ENCODE results near the gene HINT2.
A peak's percentile ranks its signal among the peaks of the same experiment; 100 is the strongest.

The HINT2 gene

DNA sequence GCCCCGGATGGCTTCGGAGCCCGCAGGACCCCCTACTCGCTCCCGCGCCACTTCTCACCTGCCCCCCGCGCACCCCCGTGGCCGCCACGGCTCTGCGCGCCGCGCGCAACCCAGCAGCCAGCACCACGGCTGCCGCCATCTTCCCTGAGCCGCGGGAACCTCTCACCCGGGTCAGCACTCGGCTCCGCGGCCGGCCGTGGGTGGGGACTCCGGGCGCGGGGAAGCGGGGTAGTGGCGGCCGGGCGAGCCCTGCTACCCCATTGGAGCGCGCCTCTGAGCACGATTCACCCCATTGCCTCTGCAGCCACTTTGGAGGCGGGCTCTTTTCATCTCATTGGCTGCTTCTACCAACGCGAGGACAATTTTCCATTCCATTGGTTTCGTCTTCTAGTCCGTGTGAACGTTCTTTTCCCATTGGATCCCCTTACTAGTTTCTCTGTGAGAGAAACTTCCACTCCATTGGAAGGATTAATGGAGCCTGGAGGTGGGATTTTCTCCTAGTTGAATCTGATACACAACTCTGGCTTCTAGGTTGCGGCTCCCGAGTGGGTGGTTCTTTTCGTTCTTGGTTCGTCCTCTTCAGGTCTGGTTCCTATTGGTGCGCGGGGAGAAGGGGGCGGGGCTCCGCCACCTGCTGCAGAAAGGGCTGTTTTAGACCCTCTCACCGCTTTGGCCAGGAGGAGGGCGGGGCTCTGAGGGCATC, at the start of gene HINT2:
HINT2 (minus strand) TSS at position 202 of the 703 bp plus-strand sequence; CDS start at position 139, 63 bp downstream.
- peak; percentile 92 for DNase-seq (ENCODE audit: low read depth)

DNA sequence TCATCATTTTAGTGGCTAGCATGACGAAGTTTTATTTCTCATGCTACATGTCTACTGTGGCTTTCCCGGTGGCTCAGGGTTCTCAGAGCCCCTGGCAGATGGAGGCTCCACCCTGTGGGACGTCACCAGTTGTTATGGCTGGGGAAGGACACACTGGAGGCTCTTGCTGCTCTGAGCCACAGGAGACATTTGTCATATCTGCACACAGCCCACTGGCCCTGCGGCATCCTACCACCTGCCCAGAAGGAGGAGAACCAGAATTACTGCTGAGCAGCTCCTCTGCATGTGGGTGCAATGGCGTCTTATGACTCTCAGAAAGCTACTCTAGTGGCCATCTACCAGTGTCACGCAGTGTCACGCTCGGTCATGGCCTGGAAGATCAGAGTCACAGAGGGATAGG, 48.7 kb upstream of the HINT2 start:
- no peak for DNase-seq (ENCODE audit: low read depth)

DNA sequence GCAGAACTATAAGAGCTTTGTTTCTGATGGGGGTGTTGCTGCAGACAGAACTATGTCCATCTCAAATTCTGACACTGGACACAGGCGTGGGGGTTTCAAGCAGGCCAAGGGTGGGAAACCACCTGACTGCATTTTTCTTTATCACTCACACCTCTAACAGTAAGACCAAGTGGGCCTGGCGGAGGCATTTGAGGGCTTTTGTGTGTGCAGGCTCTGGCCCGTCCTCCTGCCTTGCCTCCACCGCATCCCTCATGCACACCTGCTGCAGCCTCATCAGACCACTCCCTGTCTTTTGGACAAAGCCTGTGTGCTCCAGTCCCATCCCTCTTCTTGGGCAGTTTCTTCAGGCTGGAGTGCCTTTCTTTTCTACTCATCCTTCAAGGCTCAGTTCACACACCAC, 47.5 kb upstream of the HINT2 start:
- DNase-seq (ENCODE audit: low read depth), result no peak

DNA sequence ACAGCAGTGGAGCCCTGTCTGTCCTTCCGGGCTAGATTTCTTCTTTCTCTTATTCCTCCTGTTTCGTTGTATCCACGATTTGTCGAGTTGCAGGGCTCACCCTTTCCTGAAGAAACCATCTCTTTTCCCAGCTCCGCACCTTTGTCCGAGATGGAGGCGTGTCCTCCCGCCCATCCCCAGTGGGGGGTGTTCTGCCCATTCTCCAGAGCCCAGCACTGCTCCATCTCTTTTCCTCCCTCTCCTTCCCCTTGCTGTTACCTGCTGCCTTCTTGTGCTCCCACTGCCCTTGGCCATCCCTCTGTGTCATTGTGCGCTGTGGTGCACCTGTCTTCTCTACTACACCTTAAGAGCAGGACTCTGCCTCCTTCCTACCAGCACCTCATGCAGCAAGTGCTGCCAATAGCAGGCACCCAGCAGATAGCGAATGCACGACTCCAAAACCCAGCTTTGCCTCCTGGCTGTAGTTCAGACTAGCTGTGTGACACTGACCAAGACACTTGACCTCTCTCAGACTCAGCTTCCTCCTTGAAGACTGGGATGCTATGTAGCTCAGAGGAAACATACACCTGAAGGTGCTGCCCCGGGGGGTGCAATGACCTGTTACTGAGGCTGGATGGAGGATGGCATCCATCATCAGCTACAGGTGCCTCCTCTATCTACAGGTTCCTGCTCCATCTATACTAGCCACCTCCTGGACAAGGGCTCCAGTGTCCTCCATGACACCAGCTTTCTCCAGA, 46.5 kb upstream of the HINT2 start:
- no peak for DNase-seq (ENCODE audit: low read depth)

DNA sequence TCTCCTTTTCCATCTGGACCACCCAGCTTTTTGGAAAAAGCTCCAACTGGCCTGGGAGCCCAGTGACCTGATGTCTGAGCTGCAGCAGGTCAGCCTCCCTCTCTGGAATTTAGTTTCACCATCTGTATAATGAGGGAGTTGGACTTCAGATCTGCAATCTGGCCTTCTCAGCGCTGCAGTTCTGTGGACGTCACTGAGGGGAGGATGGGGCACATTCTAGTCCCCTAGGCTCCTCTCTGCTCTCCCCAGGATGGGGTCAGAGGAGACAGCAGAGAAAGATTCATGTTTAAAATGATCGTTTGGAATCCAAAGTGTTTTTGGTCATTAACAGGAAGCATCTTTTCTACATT, 45.1 kb upstream of the HINT2 start:
- no peak for DNase-seq (ENCODE audit: low read depth)

DNA sequence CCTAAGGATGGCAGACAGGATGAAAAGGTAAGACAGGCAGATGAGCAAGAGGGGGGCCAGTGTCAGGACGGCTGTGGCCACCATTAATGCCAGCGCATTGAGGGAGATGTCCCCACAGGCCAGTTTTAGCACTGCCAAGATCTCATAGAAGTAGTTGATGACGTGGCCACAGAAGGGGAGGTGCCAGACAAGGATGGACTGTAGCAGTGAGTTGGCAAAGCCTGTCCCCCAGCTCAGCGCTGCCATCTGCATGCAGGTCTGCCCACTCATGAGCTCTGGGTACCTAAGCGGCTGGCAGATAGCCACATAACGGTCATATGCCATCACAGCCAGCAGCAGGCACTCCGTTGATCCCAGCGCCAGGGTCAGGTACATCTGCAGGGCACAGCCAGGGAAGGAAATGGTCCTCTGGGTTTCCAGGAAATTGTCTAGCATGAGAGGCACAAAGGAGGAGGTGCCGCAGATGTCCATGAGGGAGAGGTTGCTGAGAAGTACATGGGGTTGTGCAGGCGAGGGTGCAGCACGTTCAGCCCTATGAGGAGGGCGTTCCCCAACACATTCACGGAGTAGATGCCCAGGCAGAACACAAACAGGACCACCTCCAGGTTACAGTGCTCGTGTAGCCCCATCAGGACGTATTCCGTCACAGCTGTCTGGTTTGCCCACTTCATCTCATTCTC, 44.6 kb upstream of the HINT2 start:
- no peak for DNase-seq (ENCODE audit: low read depth)

DNA sequence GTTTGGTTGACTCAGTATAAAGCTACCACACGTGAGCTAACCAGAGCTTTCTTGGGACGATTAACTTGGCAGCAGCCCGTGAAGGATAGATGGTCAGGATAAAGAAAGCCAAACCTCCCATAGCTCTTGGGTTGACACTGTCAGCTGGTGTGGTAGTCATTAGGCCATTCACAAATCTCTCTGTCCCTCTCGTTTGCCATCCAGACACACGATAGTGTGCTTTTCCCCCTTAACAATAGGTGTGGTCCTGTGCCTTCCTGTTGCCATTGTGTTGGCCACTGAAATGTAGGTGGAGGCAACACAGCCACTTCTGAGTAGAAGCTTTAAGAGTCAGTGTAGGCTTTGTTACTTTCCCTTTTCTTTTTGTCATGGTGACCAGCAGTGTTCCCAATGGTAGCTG, 43.6 kb upstream of the HINT2 start:
- DNase-seq (ENCODE audit: low read depth), result no peak

DNA sequence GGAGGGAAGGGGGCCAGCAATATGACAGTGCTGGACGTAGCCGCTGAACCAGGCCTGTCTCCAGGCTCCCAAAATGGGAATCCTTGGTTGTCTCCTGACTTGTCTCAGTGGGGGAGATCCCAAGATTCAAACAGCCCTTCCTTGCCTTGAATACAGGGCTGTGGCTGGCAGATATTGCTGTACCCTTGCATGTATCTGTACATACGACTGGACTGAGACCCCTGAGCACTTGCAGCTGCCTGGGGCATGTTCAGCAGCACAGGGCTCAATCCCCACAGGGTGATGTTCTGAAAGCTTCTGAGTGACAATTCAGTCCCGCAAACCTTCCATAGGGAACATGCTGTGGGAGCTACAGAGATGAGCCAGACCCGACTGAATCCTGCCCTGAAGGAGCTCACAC, 42.0 kb upstream of the HINT2 start:
- DNase-seq (ENCODE audit: low read depth), result no peak

DNA sequence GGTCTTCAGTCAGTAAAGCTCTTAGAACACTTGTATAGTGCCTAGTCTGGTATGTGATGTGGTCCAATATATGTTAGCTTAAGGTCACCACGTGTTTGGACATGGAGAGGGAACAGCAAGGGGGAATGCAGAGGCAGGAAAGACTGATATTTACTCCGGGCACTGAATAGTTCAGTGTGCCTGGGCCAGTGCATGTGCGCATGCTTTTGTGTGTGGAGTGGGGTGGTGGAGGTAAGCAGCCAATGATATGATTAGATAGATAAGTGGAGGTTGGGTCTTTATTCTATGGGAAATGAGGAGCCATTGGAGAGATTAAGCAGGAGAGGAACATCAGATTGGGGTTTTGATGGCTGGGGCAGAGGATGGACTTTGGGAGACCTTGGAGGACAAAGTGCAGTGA, 41.4 kb upstream of the HINT2 start:
- no peak for DNase-seq (ENCODE audit: low read depth)

DNA sequence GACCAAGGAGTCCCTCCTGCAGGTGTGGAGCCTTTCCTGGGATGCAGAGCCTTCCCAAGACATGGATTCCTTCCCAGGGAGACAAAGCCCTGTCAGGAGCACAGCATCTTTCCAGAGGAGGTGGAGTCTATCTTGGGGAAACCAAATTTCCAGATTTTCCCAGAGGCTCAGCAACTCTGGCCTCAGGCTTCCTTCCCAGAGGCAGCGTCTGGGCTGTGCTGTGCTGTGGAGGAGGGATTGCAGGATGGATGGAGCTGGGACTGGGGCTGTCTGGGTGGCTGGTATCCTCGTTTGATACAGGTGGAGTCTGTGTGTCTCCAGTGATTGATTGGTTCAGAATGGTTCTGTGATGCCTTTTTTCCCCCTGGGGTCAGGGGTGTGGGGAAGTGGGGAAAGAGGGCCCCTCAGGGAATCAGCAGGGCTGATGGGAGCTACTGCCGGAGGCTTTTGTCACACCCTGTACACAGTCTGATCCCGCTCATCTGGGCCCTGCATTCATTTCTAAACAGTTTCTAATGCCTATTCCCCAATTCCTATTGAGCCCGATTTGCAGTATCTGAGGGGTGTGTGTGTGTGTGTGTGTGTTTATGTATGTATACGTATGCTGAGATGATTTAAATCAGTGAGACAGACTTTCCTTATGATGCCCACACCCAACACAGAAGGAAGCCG, 39.4 kb upstream of the HINT2 start:
- DNase-seq (ENCODE audit: low read depth), result no peak

DNA sequence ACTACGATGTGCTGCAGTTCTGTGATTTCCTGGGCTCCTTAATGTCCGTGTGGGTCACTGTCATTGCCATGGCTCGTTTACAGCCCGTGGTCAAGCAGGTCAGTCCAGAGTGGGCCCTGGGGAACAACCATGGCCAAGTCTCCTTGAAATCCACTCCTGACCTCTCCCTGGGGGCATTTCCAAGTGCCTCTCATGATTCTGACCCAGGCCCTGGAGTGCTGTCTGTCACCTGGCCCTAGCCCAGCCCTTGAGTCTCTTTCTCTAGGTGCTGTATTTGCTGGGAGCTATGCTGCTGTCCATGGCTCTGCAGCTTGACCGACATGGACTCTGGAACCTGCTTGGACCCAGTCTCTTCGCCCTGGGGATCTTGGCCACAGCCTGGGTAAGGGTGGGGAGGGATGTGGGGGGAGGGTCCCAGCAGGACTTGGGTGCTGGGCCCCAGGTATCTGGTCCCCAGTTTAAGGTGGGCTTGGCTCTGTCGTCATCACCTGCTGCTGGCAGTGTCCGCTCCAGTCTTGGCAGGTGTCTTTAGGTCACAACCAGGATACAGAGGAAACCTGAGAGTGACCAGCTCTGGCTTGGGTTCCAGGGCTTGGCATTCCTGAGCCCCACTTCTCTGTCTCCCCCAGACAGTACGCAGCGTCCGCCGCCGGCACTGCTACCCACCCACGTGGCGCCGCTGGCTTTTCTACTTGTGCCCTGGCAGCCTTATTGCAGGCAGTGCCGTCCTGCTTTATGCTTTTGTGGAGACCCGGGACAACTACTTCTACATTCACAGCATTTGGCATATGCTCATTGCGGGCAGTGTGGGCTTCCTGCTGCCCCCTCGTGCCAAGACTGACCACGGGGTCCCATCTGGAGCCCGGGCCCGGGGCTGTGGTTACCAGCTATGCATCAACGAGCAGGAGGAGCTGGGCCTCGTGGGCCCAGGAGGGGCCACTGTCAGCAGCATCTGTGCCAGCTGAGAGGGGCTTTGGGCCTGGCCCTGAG, 38.3 kb upstream of the HINT2 start:
- no peak for DNase-seq (ENCODE audit: low read depth)

DNA sequence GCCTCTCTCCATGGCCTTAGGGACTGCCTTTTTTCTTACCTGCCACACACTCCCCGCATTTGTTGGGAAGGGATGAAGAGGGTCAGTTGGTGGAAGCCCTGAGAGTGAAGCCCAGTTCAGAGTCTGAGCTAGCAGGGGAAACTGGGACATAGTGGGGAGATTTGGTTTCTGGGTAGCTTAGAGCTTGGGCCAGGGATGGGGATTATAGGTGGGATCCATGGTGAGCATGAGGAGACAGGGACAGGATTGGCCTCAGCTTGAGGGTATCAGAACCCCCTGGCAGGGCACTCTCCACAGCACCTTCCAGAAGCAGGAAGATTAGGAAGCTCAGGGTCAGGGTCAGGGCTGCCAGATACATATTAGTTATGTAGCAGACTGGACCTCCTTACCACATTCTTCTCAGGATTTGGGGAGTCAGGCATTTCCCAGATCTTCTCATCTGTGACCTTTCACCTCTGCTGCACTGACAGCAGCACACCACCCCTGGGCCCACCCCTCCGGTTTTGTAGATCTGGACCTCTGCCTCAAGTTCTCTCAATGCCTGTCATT, 37.5 kb upstream of the HINT2 start:
- DNase-seq (ENCODE audit: low read depth), result no peak

DNA sequence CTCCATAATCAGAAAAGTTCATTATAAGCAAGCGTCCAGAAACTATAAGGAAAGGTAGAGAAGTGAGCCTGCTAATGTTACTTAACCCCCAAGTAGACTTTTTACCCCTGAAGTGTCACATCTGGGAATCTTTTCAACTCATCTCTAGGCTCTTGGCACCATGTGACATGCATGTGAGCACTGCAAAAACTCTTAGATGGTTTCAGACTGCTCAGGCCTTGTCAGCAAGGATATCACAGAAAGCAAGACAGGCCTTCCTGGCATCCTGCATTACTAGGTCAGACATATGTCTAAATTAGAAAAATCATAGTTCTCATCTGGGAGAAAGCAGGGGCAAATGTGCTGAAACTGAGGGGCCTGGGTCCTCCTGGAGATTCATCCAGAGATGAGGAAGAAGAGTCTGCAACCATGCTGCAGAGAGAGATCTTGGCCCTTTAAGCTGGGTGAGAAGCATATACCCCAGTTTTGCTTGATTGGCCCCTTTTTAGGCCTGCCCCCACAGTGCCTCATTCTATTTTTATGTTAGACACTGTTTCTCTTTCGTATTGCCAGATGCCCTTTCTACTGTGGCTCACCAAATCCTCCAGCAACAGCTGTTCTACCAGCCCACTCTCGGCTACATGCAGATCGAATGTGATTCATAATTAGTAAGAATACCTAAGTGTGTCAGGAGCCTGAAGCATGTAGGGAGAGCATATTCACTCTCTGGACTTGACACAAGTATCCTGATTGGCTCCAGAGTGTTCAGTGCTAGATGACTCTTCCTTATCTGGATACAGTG, 33.1 kb upstream of the HINT2 start:
- no peak for DNase-seq (ENCODE audit: low read depth)

DNA sequence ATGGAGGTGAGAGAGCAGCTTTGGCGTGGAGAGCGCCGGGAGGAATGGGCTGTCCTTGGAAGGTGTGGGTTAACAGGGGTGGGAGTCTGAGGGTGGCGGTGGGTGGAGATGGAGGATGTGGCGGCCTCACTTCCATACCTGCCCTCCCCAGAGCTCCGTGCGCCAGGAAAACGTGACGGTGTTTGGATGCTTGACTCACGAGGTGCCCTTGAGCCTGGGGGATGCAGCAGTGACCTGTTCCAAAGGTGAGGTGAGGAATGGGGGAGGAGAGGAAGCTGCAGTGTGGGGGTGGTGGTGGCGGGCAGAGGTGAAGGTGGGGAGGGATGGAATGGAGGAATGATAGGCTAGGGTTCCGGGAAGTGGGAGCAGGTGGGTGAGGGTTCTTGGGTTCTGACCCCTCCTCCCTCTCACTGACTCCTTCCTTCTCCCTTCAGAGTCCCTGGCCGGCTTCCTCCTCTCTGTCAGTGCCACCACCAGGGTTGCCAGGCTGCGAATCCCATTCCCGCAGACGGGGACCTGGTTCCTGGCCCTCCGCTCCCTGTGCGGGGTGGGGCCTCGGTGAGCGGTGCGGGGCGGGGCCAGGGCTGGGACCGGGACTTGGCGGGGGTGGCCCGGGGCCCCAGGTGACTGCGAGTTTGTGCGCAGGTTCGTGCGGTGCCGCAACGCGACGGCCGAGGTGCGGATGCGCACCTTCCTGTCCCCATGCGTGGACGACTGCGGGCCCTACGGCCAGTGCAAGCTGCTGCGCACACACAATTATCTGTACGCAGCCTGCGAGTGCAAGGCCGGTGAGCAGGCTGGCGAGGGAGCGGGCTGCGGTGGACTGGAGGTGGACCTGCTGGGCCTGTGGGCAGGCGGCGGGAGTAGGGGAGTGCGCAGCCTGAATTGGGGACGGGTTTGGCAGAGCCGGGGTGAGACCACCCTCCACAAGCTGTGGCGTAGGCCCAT, 31.3 kb upstream of the HINT2 start:
- DNase-seq (ENCODE audit: low read depth), result no peak

DNA sequence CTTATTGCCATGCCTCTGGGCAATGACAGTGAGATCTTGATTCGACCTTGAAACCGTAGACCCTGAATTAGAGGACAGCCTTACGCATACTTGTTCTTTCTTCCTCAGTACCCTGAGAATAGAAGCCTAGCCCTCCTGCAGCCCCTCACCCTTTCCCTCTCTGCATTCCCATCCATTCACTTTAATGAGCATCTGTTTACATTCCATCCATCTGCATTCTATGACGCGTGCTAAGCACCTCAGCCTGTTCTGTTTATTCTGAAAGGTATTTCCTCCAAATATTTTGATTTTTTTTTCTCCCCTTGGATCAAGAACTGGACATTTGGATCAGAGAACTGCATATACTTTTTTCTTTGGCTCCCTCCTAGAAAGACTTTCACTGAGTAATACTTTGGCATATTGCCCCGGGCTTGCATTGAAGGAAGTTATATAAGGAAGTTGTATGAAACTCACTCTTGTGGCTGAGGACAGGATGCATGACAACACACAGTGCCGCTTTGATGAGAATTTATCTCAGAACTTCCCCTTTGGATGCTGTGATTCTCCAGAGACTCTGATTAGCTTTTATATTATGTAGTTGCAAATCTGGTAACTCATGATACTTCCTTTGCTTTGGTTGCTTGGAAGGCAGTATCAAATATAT, 29.9 kb upstream of the HINT2 start:
- no peak for DNase-seq (ENCODE audit: low read depth)

DNA sequence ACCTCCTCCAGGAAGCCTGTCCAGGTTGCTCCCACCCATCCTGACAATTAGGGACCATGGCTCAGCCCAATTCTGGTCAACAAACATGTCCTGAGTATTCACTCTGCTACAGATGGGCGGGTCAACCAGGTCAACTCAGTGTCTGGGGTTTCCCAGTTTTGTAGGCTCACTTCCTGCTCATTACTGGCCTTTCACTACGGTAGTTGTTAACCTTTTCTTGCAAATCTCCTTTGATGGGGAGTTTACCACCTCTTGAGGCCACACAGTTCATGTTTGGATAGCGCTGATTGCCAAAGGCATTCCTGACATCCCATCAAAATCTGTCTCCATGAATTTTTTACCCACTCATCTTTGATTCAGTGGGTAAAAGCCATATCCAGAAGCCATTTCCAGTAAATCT, 28.0 kb upstream of the HINT2 start:
- no peak for DNase-seq (ENCODE audit: low read depth)

DNA sequence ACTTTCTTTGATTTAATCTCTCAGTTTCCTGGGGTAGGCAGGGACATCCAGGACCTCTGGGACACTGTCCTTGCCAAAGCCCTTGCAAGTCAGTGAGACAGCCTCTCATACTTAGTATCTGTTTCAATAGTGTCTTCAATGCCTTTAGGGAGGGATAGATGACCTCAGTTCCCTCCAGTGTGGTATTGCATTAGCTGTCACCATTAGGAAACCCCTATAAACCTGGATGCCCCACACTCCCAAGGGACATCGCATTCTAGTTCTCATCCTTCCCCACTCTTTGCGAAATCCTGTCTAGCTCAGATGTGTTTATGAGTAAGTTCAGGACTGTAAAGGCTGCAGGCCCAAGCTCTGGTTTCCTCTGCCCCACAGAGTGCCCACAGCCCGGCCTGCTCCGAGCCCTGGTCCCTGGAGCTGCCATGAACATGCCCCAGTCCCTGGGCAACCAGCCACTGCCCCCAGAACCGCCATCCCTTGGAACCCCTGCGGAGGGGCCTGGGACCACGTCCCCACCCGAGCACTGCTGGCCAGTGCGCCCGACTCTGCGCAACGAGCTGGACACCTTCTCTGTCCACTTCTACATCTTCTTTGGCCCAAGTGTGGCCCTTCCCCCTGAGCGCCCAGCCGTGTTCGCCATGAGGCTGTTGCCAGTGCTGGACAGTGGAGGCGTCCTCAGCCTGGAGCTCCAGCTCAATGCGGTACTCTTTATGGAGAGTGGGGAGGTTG, 27.3 kb upstream of the HINT2 start:
- no peak for DNase-seq (ENCODE audit: low read depth)

DNA sequence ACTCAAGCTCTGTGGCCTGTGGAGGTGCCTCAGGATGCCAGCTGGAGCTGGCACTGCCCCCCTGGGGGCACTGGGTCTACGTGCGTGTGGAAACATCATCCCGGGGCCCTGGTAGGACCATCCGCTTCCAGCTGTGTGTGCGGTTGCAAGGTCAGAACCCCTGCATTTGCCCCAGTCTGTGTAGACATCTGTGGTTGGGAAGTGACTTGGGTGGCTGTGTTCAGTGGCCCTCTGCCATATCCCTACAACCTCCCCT, 26.7 kb upstream of the HINT2 start:
- DNase-seq (ENCODE audit: low read depth), result no peak
